ENCODE results near the gene PDAP1. TPM values are rescaled to one million over a fixed set of nuclear protein-coding genes. Genes with fewer than 3 reads are reported as not detected.

Gene PDAP1
- total and polyA plus RNA-seq, 9 of the 15 experiments (the other 6 are each of a cell fraction or from before 2014, with no cell fraction given), result 10.2 to 315 (median 129) TPM

DNA sequence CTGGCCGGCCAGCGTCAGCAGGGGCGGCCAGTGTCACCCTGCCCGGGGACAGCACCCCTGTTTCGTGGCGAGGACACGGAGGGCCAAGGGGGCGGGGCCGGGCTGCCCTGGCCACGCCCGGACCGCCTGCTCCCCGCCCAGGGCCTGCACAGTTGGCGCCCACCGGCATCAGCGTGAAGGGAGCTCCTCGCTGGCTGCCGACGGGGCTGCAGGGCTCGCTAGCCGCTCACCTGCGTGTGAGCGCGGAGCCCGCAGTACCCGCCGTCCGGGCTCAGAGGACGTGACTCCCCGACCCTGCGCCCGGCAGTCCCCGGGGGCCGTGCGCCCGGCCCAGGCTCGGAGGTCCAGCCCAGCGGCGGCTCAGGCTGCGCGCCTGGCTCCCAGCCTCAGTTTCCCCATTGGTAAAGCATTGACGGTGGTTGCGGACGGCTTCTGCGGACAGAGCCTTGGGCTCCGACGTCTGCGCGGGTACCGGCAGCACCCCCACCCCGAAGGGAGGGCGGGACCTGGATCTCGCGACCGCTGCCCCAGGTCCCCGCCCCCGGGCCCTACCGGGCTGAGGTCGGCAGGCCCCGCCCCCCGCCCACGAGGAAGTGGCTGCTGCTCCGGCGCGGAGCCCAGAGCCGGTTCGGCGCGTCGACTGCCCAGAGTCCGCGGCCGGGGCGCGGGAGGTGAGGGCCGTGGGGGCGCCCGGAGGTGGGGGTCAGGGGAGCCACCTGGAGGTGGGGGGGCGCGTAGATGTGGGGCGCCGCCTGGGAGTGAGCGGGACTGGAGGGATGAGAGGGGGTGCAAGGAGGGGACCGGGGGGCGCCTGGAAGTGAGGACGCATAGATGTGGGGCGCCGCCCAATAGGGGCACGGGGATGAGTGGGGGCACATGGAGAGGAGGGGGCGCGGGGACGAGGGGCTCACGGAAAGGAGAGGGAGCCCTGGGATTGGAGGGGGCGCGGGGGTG, 34.0 kb downstream of the PDAP1 start, which contains the start of gene ARPC1B (continued):
- TF ChIP-seq, protein P1, sequence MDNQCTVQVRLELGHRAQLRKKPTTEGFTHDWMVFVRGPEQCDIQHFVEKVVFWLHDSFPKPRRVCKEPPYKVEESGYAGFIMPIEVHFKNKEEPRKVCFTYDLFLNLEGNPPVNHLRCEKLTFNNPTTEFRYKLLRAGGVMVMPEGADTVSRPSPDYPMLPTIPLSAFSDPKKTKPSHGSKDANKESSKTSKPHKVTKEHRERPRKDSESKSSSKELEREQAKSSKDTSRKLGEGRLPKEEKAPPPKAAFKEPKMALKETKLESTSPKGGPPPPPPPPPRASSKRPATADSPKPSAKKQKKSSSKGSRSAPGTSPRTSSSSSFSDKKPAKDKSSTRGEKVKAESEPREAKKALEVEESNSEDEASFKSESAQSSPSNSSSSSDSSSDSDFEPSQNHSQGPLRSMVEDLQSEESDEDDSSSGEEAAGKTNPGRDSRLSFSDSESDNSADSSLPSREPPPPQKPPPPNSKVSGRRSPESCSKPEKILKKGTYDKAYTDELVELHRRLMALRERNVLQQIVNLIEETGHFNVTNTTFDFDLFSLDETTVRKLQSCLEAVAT (IDR thresholded peaks at IDR 0.05), result no peak
- TF ChIP-seq ZNF174 (CRISPR knock-in tag; IDR thresholded peaks at IDR 0.05), result no peak
- TF ChIP-seq, protein P2, sequence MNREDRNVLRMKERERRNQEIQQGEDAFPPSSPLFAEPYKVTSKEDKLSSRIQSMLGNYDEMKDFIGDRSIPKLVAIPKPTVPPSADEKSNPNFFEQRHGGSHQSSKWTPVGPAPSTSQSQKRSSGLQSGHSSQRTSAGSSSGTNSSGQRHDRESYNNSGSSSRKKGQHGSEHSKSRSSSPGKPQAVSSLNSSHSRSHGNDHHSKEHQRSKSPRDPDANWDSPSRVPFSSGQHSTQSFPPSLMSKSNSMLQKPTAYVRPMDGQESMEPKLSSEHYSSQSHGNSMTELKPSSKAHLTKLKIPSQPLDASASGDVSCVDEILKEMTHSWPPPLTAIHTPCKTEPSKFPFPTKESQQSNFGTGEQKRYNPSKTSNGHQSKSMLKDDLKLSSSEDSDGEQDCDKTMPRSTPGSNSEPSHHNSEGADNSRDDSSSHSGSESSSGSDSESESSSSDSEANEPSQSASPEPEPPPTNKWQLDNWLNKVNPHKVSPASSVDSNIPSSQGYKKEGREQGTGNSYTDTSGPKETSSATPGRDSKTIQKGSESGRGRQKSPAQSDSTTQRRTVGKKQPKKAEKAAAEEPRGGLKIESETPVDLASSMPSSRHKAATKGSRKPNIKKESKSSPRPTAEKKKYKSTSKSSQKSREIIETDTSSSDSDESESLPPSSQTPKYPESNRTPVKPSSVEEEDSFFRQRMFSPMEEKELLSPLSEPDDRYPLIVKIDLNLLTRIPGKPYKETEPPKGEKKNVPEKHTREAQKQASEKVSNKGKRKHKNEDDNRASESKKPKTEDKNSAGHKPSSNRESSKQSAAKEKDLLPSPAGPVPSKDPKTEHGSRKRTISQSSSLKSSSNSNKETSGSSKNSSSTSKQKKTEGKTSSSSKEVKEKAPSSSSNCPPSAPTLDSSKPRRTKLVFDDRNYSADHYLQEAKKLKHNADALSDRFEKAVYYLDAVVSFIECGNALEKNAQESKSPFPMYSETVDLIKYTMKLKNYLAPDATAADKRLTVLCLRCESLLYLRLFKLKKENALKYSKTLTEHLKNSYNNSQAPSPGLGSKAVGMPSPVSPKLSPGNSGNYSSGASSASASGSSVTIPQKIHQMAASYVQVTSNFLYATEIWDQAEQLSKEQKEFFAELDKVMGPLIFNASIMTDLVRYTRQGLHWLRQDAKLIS (CRISPR knock-in tag; IDR thresholded peaks at IDR 0.05), result peak; percentile 57; the same call in 1 of the 2 replicates
- TF ChIP-seq TGIF2 (CRISPR knock-in tag; IDR thresholded peaks at IDR 0.05), result peak; percentile 10; the same call in 1 of the 2 replicates
- TF ChIP-seq, protein P3, sequence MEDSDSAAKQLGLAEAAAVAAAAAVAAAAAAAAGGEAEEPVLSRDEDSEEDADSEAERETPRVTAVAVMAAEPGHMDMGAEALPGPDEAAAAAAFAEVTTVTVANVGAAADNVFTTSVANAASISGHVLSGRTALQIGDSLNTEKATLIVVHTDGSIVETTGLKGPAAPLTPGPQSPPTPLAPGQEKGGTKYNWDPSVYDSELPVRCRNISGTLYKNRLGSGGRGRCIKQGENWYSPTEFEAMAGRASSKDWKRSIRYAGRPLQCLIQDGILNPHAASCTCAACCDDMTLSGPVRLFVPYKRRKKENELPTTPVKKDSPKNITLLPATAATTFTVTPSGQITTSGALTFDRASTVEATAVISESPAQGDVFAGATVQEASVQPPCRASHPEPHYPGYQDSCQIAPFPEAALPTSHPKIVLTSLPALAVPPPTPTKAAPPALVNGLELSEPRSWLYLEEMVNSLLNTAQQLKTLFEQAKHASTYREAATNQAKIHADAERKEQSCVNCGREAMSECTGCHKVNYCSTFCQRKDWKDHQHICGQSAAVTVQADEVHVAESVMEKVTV (CRISPR knock-in tag; IDR thresholded peaks at IDR 0.05), result no peak
- no peak for TF ChIP-seq PYGO2 (tag; IDR thresholded peaks at IDR 0.05)
- TF ChIP-seq CAMTA2 (CRISPR knock-in tag; conservative IDR thresholded peaks at IDR 0.05), result no peak
- TF ChIP-seq MTA1 (IDR thresholded peaks at IDR 0.05; ENCODE audit: borderline replicate concordance), result no peak
- TF ChIP-seq GABPB1 (CRISPR knock-in tag; IDR thresholded peaks at IDR 0.05), result peak; percentile 64; the same call in 1 of the 2 replicates
- TF ChIP-seq GATAD2B (IDR thresholded peaks at IDR 0.05; ENCODE audit: borderline replicate concordance), result no peak
- no peak for TF ChIP-seq ZNF316 (IDR thresholded peaks at IDR 0.05)
- no peak for TF ChIP-seq KLF10 (CRISPR knock-in tag; IDR thresholded peaks at IDR 0.05)
- TF ChIP-seq ETV5 (CRISPR knock-in tag; IDR thresholded peaks at IDR 0.05; ENCODE audit: low read depth), result peak; percentile 59; the same call in 1 of the 2 replicates
- TF ChIP-seq TAL1 (IDR thresholded peaks at IDR 0.05), result no peak
- TF ChIP-seq PHF20 (IDR thresholded peaks at IDR 0.05; ENCODE audit: partially characterized antibody), result no peak
- peak; percentile 58; the same call in 1 of the 2 replicates for TF ChIP-seq EP400 (IDR thresholded peaks at IDR 0.05)
- no peak for TF ChIP-seq ZNF561 (CRISPR knock-in tag; conservative IDR thresholded peaks at IDR 0.05)
- no peak for TF ChIP-seq RCOR1 (IDR thresholded peaks at IDR 0.05; ENCODE audit: borderline replicate concordance in 1 of 2, low read depth in 2 of 2, low read length in 2 of 2)
- 0 out of 2 replicates have a peak, but pooled peaks have one; percentile 43 for TF ChIP-seq GTF2E2 (tag; IDR thresholded peaks at IDR 0.05)
- TF ChIP-seq ZNF586 (CRISPR knock-in tag; conservative IDR thresholded peaks at IDR 0.05), result no peak
- TF ChIP-seq TEAD4 (IDR thresholded peaks at IDR 0.05; ENCODE audit: low read length), result no peak
- TF ChIP-seq TEAD4 (CRISPR knock-in tag; IDR thresholded peaks at IDR 0.05; ENCODE audit: borderline replicate concordance), result no peak
- TF ChIP-seq ZNF146 (CRISPR knock-in tag; IDR thresholded peaks at IDR 0.05; ENCODE audit: unreplicated experiment), result no peak

All from K562 (cell line).